RPMI8226 (cell line): ENCODE data around the gene DUSP2.
A peak's percentile ranks its signal among the peaks of the same experiment; 100 is the strongest.

Experiments used
- DNase-seq: peaks from one replicate; pipeline ENCODE4 v3.0.0-alpha.2; 2015

The DUSP2 gene

DNA sequence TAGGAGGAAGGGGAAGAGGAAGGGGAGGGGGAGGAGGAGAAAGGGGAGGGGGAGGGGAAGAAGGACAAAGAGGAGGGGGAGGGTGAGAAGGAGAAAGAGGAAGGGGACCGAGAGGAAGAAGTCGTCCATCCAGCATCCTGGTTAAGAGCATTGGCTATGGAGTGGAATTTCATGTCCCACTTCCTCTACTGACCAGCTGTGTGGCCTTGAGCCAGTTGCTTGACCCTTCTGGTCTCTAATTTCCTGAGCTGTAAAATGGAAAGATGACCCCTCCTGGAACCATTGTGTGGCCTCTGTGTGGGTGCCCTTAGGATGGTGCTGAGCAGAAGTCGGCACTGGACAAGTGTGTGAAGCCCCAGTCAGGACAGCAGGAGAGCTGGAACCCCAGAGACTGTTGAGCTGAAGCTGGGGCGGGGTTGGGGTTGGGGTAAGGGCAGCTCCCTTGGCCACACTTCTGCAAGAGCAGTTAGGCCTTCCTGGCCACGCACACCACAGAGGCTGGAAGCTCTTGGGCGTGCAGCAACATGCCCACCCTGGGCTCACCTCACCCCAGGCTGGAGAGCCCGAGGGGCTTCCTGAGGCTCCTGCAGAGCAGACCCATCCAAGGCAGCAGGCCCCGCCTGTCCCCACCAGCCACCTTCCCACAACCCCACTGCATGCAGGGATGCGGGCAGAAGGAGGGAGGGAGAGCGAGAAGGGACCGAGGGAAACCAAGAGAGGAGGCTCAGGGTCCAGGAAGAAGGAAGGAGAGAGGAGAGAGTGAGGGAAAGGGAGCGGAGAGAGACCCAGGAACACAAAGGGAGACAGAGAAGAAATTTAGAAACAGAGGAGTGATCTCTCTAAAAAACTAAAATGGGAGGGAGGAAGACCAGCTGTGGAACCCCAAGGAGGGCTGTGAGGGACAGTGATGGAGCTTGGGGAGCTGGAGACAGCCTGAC lies 45.1 kb downstream of the DUSP2 start:
- no peak for DNase-seq

DNA sequence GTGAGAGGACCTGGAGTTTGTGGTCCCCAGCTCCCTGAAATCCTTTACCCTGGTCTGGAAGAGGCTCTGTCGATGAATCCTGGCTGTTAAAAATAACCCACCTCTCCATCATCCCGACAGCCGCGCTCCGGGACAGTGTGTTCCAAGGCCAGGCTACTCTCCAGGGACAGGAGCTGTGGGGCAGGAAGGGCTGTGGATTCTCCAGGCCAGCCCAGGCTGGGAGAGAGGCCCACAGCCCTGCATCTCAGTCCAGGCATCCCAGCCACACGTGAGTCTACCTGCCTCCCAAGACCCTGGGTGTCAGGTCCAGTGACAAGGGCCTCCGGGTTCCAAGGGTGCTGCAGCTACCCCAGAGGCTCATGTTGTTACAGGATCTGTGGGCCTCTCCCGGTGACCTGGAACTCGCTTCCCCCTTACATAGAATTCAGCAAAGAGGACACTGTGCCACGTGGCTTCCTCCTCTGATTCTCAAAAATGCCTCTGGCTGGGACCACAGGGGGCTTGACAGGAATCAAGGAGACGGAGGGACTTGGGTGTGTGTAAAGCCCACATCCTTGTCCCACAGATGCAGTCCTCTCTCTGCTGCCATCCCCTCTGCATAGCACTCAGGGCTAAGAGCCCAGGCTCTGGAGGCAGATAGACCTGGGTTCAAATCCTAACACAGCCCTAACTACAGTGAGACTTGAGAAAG lies 46.2 kb downstream of the DUSP2 start:
- no peak for DNase-seq

DNA sequence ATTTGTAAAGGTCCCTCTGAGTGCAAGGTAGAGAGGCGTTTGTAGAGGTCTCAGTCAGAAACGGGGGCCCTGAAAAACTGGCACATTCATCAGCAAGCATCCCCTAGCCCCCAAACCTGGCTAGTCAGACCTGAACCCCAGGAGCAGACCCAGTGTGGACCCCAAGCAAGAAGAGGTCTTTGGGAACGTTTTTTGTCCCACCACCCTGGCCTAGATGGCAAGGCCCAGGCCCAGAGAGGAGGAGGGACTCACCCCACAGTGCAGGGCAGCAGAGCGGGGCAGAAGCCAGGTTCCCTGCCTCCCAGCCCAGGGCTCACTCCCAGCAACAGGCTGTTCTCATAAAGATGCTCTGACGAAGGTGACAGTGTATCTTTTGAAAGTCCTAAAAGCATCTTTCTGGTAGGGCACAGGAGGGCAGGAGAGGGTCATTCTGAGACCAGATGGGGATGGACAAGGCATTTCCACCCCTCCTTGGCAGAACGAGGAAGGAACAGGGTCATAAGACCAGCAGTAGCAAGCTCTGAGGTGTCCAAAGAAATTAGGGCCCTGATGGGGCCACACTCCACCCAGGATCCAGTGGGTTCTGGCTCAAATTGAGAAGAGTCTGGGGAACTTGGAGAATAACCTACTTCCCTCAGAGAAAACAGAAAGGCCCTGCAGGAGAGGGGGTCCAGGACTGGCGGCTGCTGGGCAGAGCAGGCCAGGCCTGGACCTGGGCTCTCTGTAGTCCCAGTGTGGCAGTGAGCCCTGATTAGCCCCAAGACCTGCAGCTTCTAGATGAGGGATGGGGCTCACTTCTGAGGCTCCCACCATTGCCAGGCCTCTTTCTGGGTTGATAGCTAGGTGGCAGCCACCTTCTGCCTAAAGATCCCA lies 47.1 kb downstream of the DUSP2 start:
- DNase-seq: no peak

DNA sequence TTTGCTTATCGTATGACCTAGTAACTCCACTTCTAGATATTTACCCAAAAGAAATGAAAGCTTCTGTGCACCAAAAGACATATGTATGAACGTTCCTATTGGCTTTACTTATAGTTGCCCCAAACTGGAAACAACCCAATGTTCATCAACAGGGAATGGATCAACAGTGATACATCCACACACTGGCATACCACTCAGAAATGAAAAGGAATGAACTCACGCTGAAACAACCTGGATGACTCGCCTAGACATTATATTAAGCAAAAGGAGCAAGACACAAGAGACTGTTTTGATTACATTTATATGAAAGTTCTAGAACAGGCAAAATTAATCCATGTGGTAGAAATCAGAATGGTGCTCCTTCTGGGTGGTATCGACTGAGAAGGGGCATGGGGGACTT lies 47.8 kb downstream of the DUSP2 start:
- DNase-seq: no peak

DNA sequence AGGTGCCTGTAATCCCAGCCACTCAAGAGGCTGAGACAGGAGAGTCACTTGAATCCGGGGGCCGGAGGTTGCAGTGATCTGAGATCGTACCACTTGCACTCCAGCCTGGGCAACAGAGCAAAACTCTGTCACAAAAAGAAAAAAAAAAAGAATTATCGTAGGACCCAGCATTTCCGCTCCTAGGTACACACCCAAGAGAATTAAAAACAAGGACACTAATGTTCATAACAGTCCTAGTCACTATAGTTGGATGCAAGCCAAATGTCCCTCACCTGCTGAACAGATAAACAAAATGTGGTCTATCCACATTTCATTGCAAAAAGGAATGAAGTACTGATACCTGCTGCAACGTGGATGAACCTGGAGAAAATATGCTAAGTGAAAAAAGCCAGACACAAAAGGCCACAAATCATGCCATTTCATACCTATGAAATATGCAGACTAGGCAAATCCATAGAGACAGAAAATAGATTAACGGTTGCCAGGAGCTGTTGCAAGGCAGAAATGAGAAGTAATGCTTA lies 50.1 kb downstream of the DUSP2 start:
- peak; percentile 46 for DNase-seq

DNA sequence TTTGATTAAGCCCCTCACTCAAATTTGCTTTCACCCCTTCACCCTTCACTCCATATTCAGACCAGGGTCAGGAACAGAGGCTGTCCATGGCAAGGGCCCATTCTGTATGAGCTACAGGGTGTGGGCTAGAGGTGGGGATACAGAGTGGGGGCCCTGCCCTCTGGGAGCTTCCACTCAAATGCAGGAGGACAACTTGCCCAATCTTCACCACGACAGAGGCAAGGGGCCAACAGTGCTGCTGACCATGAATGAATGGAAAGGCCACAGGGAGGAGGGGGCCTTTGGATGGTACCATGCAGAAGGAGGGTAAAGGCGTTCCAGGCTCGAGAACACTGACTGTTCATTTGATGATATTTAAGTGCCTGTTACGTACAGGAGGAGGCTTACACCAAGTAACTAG lies 51.7 kb downstream of the DUSP2 start:
- DNase-seq: no peak
